Psoas muscle (tissue), 8 donors: Measurements from ENCODE around the gene ANXA6. TPM values are rescaled to one million over a fixed set of nuclear protein-coding genes. Genes with fewer than 3 reads are reported as not detected.

ENCODE experiments used
- ATAC-seq, 4 donors: fragments of 200-7000 bp; cut with Tn5 transposase; one replicate each; pipeline ENCODE4 v1.9.1; 2020; ENCODE audit warnings: moderate library complexity in 3 of 4, mild to moderate bottlenecking in 2 of 4
- DNase-seq, 2 donors: peaks; one replicate each; pipeline ENCODE4 v3.0.0-alpha.2; 2020
- H3K27ac ChIP-seq: fragments of 200-600 bp; one replicate; pipeline ENCODE4 v1.8.0; 2022
- H3K27me3 ChIP-seq, 3 donors: fragments of 200-600 bp in 1 of 3; one replicate each; pipeline versions ENCODE4 v1.6.1 to v1.8.0; 2013 to 2022; ENCODE audit warnings: low read length in 2 of 3, mild to moderate bottlenecking in 2 of 3, moderate library complexity in 1 of 3; ENCODE audit not compliant: insufficient read depth in 3 of 3
- H3K36me3 ChIP-seq, 2 donors: fragments of 200-600 bp in 1 of 2; one replicate each; pipeline versions ENCODE4 v1.6.1 to v1.8.0; 2013 to 2022; ENCODE audit warnings: low read depth in 1 of 2, mild to moderate bottlenecking in 1 of 2, moderate library complexity in 1 of 2; ENCODE audit not compliant: insufficient read depth in 1 of 2
- H3K4me1 ChIP-seq: fragments of 200-600 bp; one replicate; pipeline ENCODE4 v1.8.0; 2022
- H3K4me3 ChIP-seq: fragments of 200-600 bp; one replicate; pipeline ENCODE4 v1.8.0; 2022; ENCODE audit warnings: mild to moderate bottlenecking
- H3K9me3 ChIP-seq: fragments of 200-600 bp; one replicate; pipeline ENCODE4 v1.8.0; 2022
- WGBS, 3 donors: extraction: QIAGEN DNeasy Blood & Tissue Kit; methylation state at CpG; one replicate each; pipeline versions ENCODE4 v1.1.6 to v1.1.7; 2013; 5-methylcytosine and 5-hydroxymethylcytosine counted together
- intact Hi-C, 2 donors: fragments of 100-400 bp; cut with DNase I; formaldehyde crosslinking; loops; one replicate each; pipeline versions ENCODE4 v1.11.0 to v1.14.2; 2022
- polyA plus RNA-seq, 3 donors: library from polyadenylated mRNA; stranded (reverse); fragments of 200-250 nt; gene quantifications; one replicate each; pipeline ENCODE4 v1.2.3, GENCODE V29; 2013
- total RNA-seq, 4 donors: library from RNA; stranded (reverse); fragmentation: NEBNext Ultra II Directional in 2 of 4; extraction: Animal tissue kit (Norgen Biotek cat#: 25700) in 2 of 4; gene quantifications; one replicate each; pipeline versions ENCODE4 v1.2.1 to v1.2.4, GENCODE V29; 2021 to 2023
- TF ChIP-seq, protein P1 (sequence below): fragments of 200-600 bp; IDR thresholded peaks from one replicate; pipeline ENCODE4 v1.8.0; 2022; ENCODE audit warnings: antibody characterized with exemption
- donor health status: healthy with polysubstance abuse.
- donor health status: DM: no; HTN: no; CAD: no; lungs with moderate emphysema.
- donor health status: Bipolar disorder and iron deficiency.
- donor health status: healthy.
- donor health status: DM: yes; HTN: yes; CAD: no.
- donor health status: DM: no; HTN: no; CAD: no.
- donor health status: DM: no; HTN: no; CAD: no.
- donor health status: DM: yes; HTN: yes; CAD: no.

ANXA6 gene
- total and polyA plus RNA-seq, 7 donors: 81.4 to 234 (median 133) TPM

DNA sequence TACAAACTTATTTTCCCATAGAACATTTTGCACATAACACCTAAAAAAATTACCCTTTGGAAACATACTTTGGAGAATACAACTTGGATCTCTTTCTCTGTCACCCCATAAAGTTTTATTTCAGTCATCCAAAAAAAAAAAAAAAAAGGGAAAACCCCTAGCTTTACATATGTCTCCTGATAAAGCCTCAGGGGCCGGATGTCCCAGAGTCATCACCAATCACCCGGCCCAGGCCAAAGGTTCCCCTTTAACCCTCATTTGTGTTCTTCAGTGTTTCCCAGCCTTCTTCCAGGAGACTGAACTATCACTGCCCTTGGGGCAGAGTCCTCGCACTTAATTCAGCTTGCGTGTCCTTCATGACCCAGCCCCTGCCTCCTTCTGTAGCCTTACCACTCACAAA is 28.8 kb downstream of the ANXA6 start:
- TF ChIP-seq, protein P1, sequence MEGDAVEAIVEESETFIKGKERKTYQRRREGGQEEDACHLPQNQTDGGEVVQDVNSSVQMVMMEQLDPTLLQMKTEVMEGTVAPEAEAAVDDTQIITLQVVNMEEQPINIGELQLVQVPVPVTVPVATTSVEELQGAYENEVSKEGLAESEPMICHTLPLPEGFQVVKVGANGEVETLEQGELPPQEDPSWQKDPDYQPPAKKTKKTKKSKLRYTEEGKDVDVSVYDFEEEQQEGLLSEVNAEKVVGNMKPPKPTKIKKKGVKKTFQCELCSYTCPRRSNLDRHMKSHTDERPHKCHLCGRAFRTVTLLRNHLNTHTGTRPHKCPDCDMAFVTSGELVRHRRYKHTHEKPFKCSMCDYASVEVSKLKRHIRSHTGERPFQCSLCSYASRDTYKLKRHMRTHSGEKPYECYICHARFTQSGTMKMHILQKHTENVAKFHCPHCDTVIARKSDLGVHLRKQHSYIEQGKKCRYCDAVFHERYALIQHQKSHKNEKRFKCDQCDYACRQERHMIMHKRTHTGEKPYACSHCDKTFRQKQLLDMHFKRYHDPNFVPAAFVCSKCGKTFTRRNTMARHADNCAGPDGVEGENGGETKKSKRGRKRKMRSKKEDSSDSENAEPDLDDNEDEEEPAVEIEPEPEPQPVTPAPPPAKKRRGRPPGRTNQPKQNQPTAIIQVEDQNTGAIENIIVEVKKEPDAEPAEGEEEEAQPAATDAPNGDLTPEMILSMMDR: no peak
- Histone ChIP-seq H3K4me1 (peaks cover 16% of the 10 kb centered on the region), H3K27me3 (no peaks in the 10 kb centered on the region), H3K4me3 (no peak overlapping the region), H3K9me3 (no peaks in the 10 kb centered on the region), H3K36me3 (peaks cover 9 to 80% of the 10 kb centered on the region in 2 donors), H3K27ac (no peak overlapping the region)
- ATAC-seq (no peak), DNase-seq (no peak)
- WGBS, 3 donors: 74 to 80% (median 76%) methylated on average over 4 of the region's 4 CpGs
- intact Hi-C loops: loop anchor here in 1 of 2 donors (10.0 kb wide), 1 partner anchor 186 kb away; no protein-coding TSS in a partner anchor

GRCh38 chr5:151127926-151128325 is 29.7 kb downstream of the ANXA6 start:
- no peak for ATAC-seq
- Histone ChIP-seq H3K9me3 (no peaks in the 10 kb centered on the region), H3K36me3 (peaks cover 9 to 77% of the 10 kb centered on the region in 2 donors), H3K27me3 (no peaks in the 10 kb centered on the region), H3K4me1 (peaks cover 24% of the 10 kb centered on the region), H3K4me3 (no peak overlapping the region), H3K27ac (no peak overlapping the region)
- no peak for DNase-seq
- TF ChIP-seq, protein P1: no peak
- intact Hi-C loops: loop anchor here (1.0 to 10.0 kb wide), 3 partner anchors 37 to 187 kb away; no protein-coding TSS in a partner anchor
- WGBS, 3 donors: 77 to 84% (median 77%) methylated on average over 8 of the region's 8 CpGs

DNA sequence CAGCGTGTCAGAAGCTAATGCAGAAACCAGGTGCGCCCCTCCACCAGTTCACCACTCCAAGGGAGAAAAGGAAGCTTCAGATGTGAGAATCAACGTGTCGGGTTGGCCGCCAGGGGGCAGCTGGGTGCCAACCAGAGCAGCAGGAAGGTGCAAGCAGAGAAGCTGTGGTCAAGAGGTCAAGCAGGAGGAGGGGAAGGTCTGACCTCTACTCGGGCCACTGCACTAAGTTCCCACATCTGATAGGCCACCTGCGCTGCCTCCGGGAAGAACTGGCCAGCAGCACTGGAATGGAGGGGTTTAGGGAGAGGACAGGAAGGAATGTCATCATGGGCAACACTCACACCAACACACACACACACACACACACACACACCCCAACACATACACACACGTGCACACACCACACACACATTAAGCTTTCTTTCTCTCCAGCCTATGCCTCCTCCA is 31.4 kb downstream of the ANXA6 start:
- peak; percentile 83 to 91 for DNase-seq
- Histone ChIP-seq H3K27ac (peak overlapping the region; percentile 86), H3K4me1 (peaks cover 36% of the 10 kb centered on the region), H3K36me3 (peaks cover 9 to 77% of the 10 kb centered on the region in 2 donors), H3K9me3 (no peaks in the 10 kb centered on the region), H3K27me3 (no peaks in the 10 kb centered on the region), H3K4me3 (no peak overlapping the region)
- TF ChIP-seq, protein P1: peak; percentile 90
- 5 to 17% (median 13%) methylated on average over 8 to 9 of the region's 9 CpGs for WGBS, 3 donors
- intact Hi-C loops: loop anchor here (1.0 to 10.0 kb wide), 4 partner anchors 39 to 189 kb away; no protein-coding TSS in a partner anchor
- ATAC-seq: peak; percentile 67 to 72 (median 71)

DNA sequence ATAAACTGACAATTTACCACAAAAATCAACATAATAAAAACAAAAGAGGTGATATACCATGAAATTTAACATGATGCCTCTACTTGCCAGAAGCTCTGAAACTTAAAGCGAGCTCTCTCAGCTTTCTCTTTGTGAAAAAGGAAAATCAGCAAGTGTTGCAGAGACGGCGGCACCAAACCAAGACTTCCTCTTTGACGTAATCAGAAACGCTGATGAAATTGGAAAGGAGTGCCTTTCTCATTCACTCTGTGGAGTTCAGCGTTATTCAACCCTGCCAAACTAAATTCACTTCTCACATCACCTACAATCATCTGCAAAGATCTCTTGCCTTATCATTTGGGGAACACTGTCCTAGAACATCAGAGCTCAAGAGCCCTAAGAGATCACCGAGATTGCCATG is 32.2 kb downstream of the ANXA6 start:
- ATAC-seq: no peak
- no peak overlapping the region for H3K4me3 ChIP-seq
- H3K9me3 ChIP-seq: no peaks in the 10 kb centered on the region
- H3K36me3 ChIP-seq: peaks cover 9 to 77% of the 10 kb centered on the region in 2 donors
- peaks cover 36% of the 10 kb centered on the region for H3K4me1 ChIP-seq
- intact Hi-C loops: loop anchor here (2.0 to 10.0 kb wide), 2 partner anchors 113 to 189 kb away; no protein-coding TSS in a partner anchor
- DNase-seq: no peak
- WGBS, 3 donors: 56 to 72% (median 66%) methylated on average over 7 of the region's 7 CpGs
- TF ChIP-seq, protein P1: no peak
- H3K27me3 ChIP-seq: no peaks in the 10 kb centered on the region
- peak overlapping the region; percentile 86 for H3K27ac ChIP-seq
